ACHN (cell line): ENCODE measurements around the gene MYOG.
A peak's percentile ranks its signal among the peaks of the same experiment; 100 is the strongest.

Source experiments
- DNase-seq: peaks from one replicate; pipeline ENCODE4 v3.0.0-alpha.2; 2015
- in situ Hi-C: cut with HindIII; loops from 2 replicates; pipeline ENCODE4 v1.10.0; 2017; ENCODE audit warnings: low sequenced_read_pairs, low pct_ligation_motif_present, low pct_unique_long_range_greater_than_20kb

MYOG gene

GRCh38 chr1:203041351-203041932, 44.4 kb downstream of the MYOG start:
- in situ Hi-C loops, result loop anchor here (25.0 kb wide), 1 partner anchor 171 kb away; no protein-coding TSS in a partner anchor
- DNase-seq, result no peak

GRCh38 chr1:203040513-203041275, 45.1 kb downstream of the MYOG start:
- DNase-seq, result no peak
- in situ Hi-C loops, result loop anchor here (25.0 kb wide), 1 partner anchor 172 kb away; no protein-coding TSS in a partner anchor

- peak; percentile 47 for DNase-seq
- in situ Hi-C loops, result loop anchor here (25.0 kb wide), 1 partner anchor 172 kb away; no protein-coding TSS in a partner anchor
Observed at GRCh38 chr1:203039609-203040512, 46.0 kb downstream of the MYOG start.

- in situ Hi-C loops, result loop anchor here (25.0 kb wide), 1 partner anchor 173 kb away; no protein-coding TSS in a partner anchor
- peak; percentile 77 for DNase-seq
Observed at GRCh38 chr1:203038891-203039608, 46.8 kb downstream of the MYOG start.

GRCh38 chr1:203038217-203038741, 47.5 kb downstream of the MYOG start:
- in situ Hi-C loops, result loop anchor here (25.0 kb wide), 1 partner anchor 174 kb away; no protein-coding TSS in a partner anchor
- DNase-seq, result peak; percentile 97

- DNase-seq, result no peak
- in situ Hi-C loops, result loop anchor here (25.0 kb wide), 1 partner anchor 175 kb away; no protein-coding TSS in a partner anchor
Observed at GRCh38 chr1:203037509-203038190, 48.2 kb downstream of the MYOG start.

GRCh38 chr1:203036537-203036936, 49.3 kb downstream of the MYOG start:
- in situ Hi-C loops, result loop anchor here (25.0 kb wide), 1 partner anchor 176 kb away; no protein-coding TSS in a partner anchor
- no peak for DNase-seq

- in situ Hi-C loops, result loop anchor here (25.0 kb wide), 1 partner anchor 176 kb away; no protein-coding TSS in a partner anchor
- DNase-seq, result no peak
Observed at GRCh38 chr1:203036135-203036534, 49.7 kb downstream of the MYOG start.

GRCh38 chr1:203035111-203036000, 50.5 kb downstream of the MYOG start:
- DNase-seq, result no peak

GRCh38 chr1:203034422-203035110, 51.2 kb downstream of the MYOG start:
- in situ Hi-C loops, result loop anchor here (25.0 kb wide), 1 partner anchor 178 kb away; no protein-coding TSS in a partner anchor
- DNase-seq, result no peak

More at GRCh38 chr1:203035111-203036000, 50.5 kb downstream of the MYOG start:
- in situ Hi-C loops, result loop anchor here (25.0 kb wide), 1 partner anchor 177 kb away; no protein-coding TSS in a partner anchor

- DNase-seq, result no peak
- in situ Hi-C loops, result loop anchor here (25.0 kb wide), 1 partner anchor 178 kb away; no protein-coding TSS in a partner anchor
Observed at GRCh38 chr1:203033917-203034316, 51.9 kb downstream of the MYOG start.

GRCh38 chr1:203033287-203033686, 52.5 kb downstream of the MYOG start:
- in situ Hi-C loops, result loop anchor here (25.0 kb wide), 1 partner anchor 179 kb away; no protein-coding TSS in a partner anchor
- no peak for DNase-seq
